Suprapubic skin (tissue), 4 donors: ENCODE measurements around the gene TLE4. TPM values are rescaled to one million over a fixed set of nuclear protein-coding genes. Genes with fewer than 3 reads are reported as not detected.
"Not testable (repeated sequence)": the region's sequence is repeated elsewhere in the genome, so short reads cannot be mapped to it uniquely, and the experiment has no call there.

Experiments
- DNase-seq, 2 donors: peaks; one replicate each; pipeline ENCODE4 v3.0.0-alpha.2; 2019; ENCODE audit warnings: low spot score in 2 of 2
- H3K27ac ChIP-seq: fragments of 200-600 bp; sonication (generic); one replicate; pipeline ENCODE4 v1.5.1; 2019
- H3K27me3 ChIP-seq: fragments of 200-600 bp; sonication (generic); one replicate; pipeline ENCODE4 v1.5.1; 2019
- H3K36me3 ChIP-seq: fragments of 200-600 bp; sonication (generic); one replicate; pipeline ENCODE4 v1.5.1; 2019
- H3K4me1 ChIP-seq: fragments of 200-600 bp; sonication (generic); one replicate; pipeline ENCODE4 v1.5.1; 2019
- H3K4me3 ChIP-seq: fragments of 200-600 bp; sonication (generic); one replicate; pipeline ENCODE4 v1.5.1; 2019; ENCODE audit warnings: mild to moderate bottlenecking
- H3K9me3 ChIP-seq: fragments of 200-600 bp; sonication (generic); one replicate; pipeline ENCODE4 v1.5.1; 2019
- EP300 ChIP-seq: sonication (generic); formaldehyde crosslinking; IDR thresholded peaks from one replicate; pipeline ENCODE4 v1.6.1; 2017; ENCODE audit warnings: antibody characterized with exemption
- POLR2A ChIP-seq, 2 donors: fragments of 450-650 bp; IDR thresholded peaks; one replicate each; pipeline ENCODE4 v1.6.1; 2017; ENCODE audit warnings: antibody characterized with exemption in 2 of 2, mild to moderate bottlenecking in 2 of 2, moderate library complexity in 2 of 2
- POLR2AphosphoS5 ChIP-seq, 3 donors: sonication (generic); formaldehyde crosslinking; IDR thresholded peaks; one replicate each; pipeline ENCODE4 v1.6.1; 2017; ENCODE audit warnings: antibody characterized with exemption in 3 of 3
- WGBS: methylation state at CpG from one replicate; pipeline ENCODE4 v1.1.5; 2018; 5-methylcytosine and 5-hydroxymethylcytosine counted together
- total RNA-seq, 4 donors: library from RNA; depleted of rRNA; stranded (reverse); fragments of >200 nt; gene quantifications; one replicate each; pipeline ENCODE4 v1.1.0, GENCODE V29; 2016
- TF ChIP-seq, protein P1 (sequence below), 2 donors: fragments of 200-600 bp in 1 of 2; fragments of 450-650 bp in 1 of 2; sonication (generic) in 1 of 2; IDR thresholded peaks; one replicate each; pipeline ENCODE4 v1.5.1; 2016 to 2019; ENCODE audit warnings: antibody characterized with exemption in 2 of 2, mild to moderate bottlenecking in 1 of 2, moderate library complexity in 1 of 2

Gene TLE4
- total RNA-seq, 4 donors from 2014 or later: 44.3 to 109 (median 67.0) TPM

DNA sequence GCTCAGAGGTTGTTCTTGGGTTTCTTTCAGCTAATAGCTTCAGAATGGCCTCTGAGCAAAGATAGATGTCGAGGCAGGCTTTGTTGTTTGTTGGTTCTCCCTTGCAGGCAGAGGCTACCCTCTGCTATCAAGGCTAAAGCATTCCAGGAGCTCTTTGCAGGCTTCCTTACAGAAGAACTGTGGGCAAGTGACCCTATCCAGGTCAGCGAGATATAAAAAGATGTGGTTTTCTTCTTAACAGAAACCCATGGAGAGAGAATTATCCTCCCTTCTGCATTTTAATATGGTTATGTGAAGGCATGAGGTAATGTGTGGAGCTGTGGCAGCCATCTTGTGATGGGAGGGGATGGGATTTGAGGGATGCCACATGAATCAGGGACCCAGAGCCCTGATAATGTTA lies 67.0 kb downstream of the TLE4 start:
- TF ChIP-seq, protein P1, sequence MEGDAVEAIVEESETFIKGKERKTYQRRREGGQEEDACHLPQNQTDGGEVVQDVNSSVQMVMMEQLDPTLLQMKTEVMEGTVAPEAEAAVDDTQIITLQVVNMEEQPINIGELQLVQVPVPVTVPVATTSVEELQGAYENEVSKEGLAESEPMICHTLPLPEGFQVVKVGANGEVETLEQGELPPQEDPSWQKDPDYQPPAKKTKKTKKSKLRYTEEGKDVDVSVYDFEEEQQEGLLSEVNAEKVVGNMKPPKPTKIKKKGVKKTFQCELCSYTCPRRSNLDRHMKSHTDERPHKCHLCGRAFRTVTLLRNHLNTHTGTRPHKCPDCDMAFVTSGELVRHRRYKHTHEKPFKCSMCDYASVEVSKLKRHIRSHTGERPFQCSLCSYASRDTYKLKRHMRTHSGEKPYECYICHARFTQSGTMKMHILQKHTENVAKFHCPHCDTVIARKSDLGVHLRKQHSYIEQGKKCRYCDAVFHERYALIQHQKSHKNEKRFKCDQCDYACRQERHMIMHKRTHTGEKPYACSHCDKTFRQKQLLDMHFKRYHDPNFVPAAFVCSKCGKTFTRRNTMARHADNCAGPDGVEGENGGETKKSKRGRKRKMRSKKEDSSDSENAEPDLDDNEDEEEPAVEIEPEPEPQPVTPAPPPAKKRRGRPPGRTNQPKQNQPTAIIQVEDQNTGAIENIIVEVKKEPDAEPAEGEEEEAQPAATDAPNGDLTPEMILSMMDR (IDR thresholded peaks at IDR 0.05): no peak
- TF ChIP-seq POLR2AphosphoS5 (IDR thresholded peaks at IDR 0.05): no peak
- no peak for TF ChIP-seq POLR2A (IDR thresholded peaks at IDR 0.05)
- no peak for TF ChIP-seq EP300
- no peak overlapping the region for H3K27ac ChIP-seq

DNA sequence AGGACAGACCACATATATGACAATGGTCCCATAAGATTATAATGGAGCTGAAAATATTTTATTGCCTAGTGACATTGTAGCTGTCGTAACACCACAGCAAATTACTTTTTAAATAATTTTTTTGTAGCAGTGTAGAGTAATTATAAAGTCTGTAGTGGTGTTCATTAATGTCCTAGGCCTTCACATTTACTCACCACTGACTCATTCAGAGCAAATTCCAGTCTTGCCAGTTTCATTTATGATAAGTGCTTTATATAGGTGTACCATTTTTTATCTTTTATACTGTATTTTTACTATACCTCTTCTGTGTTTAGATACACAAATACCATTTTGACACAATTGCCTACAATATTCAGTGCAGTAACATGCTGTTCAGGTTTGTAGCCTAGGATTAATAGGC lies 67.6 kb downstream of the TLE4 start:
- no peaks in the 10 kb centered on the region for H3K4me1 ChIP-seq
- no peaks in the 10 kb centered on the region for H3K27me3 ChIP-seq
- TF ChIP-seq EP300 (no peak), POLR2A (IDR thresholded peaks at IDR 0.05) (no peak), POLR2AphosphoS5 (IDR thresholded peaks at IDR 0.05) (no peak)
- TF ChIP-seq, protein P1 (IDR thresholded peaks at IDR 0.05): no peak
- no peak for DNase-seq
- no peaks in the 10 kb centered on the region for H3K9me3 ChIP-seq
- H3K27ac ChIP-seq: no peak overlapping the region
- H3K36me3 ChIP-seq: peaks cover 4% of the 10 kb centered on the region
- no peak overlapping the region for H3K4me3 ChIP-seq
- WGBS: 74% methylated on average over 1 of the region's 1 CpG

More for the DNA sequence above, 67.0 kb downstream of the TLE4 start:
- Histone ChIP-seq H3K27me3 (no peaks in the 10 kb centered on the region), H3K9me3 (no peaks in the 10 kb centered on the region), H3K36me3 (peaks cover 4% of the 10 kb centered on the region), H3K4me1 (no peaks in the 10 kb centered on the region), H3K4me3 (no peak overlapping the region)
- 96% methylated on average over 2 of the region's 2 CpGs for WGBS
- DNase-seq: no peak

DNA sequence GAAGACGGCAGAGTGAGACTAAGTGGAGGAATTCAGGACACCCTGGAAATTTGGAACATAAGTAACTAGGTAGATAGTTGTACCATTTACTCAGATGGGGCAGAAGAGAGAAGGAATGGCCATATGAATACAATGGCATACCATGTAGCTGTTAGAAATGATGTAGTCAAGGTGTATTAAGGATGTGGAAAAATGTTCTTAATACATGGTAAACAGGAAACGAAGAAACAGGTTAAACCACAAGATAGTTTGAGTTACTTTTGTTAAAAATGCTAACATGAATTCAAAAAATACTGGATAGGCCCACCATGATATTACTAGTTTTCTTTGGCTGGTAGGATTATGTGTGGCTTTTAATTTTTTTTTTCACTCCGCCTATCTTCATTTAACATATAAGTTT lies 68.3 kb downstream of the TLE4 start:
- H3K9me3 ChIP-seq, DNase-seq, H3K4me3 ChIP-seq, H3K36me3 ChIP-seq, H3K4me1 ChIP-seq, H3K27ac ChIP-seq, H3K27me3 ChIP-seq: not testable (repeated sequence)
- 97% methylated on average over 3 of the region's 3 CpGs for WGBS

DNA sequence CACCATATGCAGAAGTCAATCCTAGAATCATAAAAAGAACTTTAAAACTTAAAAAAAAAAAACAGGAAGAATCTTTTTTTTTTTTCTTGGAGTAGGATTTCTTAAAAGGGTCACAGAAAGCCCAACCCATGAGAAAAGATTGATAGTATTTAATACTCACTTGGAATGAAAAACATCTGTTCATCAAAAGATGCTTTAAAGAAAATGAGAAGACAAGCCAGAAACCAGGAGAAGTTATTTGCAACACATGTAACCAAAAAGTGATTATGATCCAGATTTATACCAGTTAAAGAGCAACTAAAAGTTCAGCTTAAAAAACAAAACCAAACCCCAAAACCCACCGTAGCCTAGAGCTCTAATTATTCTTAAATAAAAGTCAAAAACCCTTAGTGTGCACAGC lies 69.3 kb downstream of the TLE4 start:
- DNase-seq: no peak
- no peak overlapping the region for H3K27ac ChIP-seq
- WGBS: 56% methylated on average over 1 of the region's 1 CpG
- TF ChIP-seq, protein P1 (IDR thresholded peaks at IDR 0.05): no peak
- no peak for TF ChIP-seq POLR2AphosphoS5 (IDR thresholded peaks at IDR 0.05)
- TF ChIP-seq POLR2A (IDR thresholded peaks at IDR 0.05): no peak
- peaks cover 4% of the 10 kb centered on the region for H3K36me3 ChIP-seq
- no peak overlapping the region for H3K4me3 ChIP-seq
- H3K27me3 ChIP-seq: no peaks in the 10 kb centered on the region
- no peaks in the 10 kb centered on the region for H3K9me3 ChIP-seq
- no peaks in the 10 kb centered on the region for H3K4me1 ChIP-seq

DNA sequence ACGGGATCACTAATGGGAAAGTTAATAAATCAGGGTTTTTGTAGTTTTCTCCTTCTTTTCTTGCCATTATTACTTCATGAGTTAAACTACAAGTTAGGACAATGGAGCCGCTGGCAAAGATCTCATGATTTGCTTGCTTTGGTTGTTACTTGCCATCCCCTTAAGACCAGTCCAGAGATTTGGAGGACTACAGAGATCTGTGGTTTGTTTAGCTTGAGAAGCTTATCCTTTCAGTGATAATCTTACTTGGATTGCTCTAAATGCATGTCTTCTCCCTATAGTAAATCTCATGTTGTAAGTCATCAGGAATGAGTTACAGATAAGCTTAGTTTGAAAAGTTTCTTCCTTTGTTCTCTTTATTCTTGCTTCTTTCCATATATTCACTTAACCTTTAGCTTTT lies 70.9 kb downstream of the TLE4 start:
- H3K36me3 ChIP-seq: no peaks in the 10 kb centered on the region
- no peak for DNase-seq
- H3K27ac ChIP-seq: no peak overlapping the region
- H3K9me3 ChIP-seq: no peaks in the 10 kb centered on the region
- H3K4me3 ChIP-seq: no peak overlapping the region
- WGBS: 96% methylated on average over 2 of the region's 2 CpGs
- no peaks in the 10 kb centered on the region for H3K27me3 ChIP-seq
- TF ChIP-seq POLR2AphosphoS5 (IDR thresholded peaks at IDR 0.05): no peak
- TF ChIP-seq, protein P1 (IDR thresholded peaks at IDR 0.05): no peak
- TF ChIP-seq POLR2A (IDR thresholded peaks at IDR 0.05): no peak
- no peaks in the 10 kb centered on the region for H3K4me1 ChIP-seq

DNA sequence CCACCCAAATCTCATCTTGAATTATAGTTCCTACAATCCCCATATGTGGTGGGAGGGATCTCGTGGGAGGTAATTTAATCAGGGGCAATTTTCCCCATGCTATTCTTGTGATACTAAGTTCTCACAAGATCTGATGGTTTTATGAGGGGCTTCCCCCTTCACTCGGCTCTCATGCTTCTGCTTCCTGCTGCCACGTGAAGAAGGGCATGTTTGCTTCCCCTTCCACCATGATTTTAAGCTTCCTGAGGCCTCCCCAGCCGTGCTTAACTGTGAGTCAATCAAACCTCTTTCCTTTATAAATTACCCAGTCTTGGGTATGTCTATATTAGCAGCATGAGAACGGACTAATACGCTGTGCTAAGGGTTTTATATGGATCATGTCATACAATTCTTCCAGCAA lies 72.3 kb downstream of the TLE4 start:
- TF ChIP-seq, protein P1 (IDR thresholded peaks at IDR 0.05): no peak
- TF ChIP-seq POLR2A (IDR thresholded peaks at IDR 0.05) (no peak), POLR2AphosphoS5 (IDR thresholded peaks at IDR 0.05) (no peak), EP300 (no peak)
- H3K4me1 ChIP-seq: no peaks in the 10 kb centered on the region
- no peaks in the 10 kb centered on the region for H3K27me3 ChIP-seq
- no peaks in the 10 kb centered on the region for H3K9me3 ChIP-seq
- no peaks in the 10 kb centered on the region for H3K36me3 ChIP-seq
- no peak overlapping the region for H3K27ac ChIP-seq
- WGBS: 92% methylated on average over 6 of the region's 6 CpGs
- H3K4me3 ChIP-seq: no peak overlapping the region
- DNase-seq: no peak
